Keratinocyte (primary cell): Measurements from ENCODE around the gene PGC. TPM values are rescaled to one million over a fixed set of nuclear protein-coding genes. Genes with fewer than 3 reads are reported as not detected.
A peak's percentile ranks its signal among the peaks of the same experiment; 100 is the strongest.

Experiments used
- DNase-seq: peaks from one replicate; pipeline ENCODE4 v3.0.0-alpha.2; 2011; ENCODE audit warnings: low read depth, missing footprints, low spot score
- FAIRE-seq: peaks from 2 replicates; lab custom pipeline; 2011; peaks lifted over from hg19 to GRCh38; lab: Jason Lieb, UNC
- H2AFZ ChIP-seq: 2 replicates; pipeline ENCODE4 v1.6.0; 2012; ENCODE audit warnings: low read length, control low read depth, inconsistent platforms; ENCODE audit not compliant: control insufficient read depth
- H3K27ac ChIP-seq: 2 replicates; pipeline ENCODE4 v1.5.1; 2011; ENCODE audit warnings: low read length; ENCODE audit not compliant: control insufficient read depth, insufficient read depth
- H3K27me3 ChIP-seq: 3 replicates; pipeline ENCODE4 v1.6.0; 2011; ENCODE audit warnings: low read length; ENCODE audit not compliant: control insufficient read depth, insufficient read depth; ENCODE audit errors: extremely low read depth
- H3K36me3 ChIP-seq, 2 experiments: 2 replicates in 1 of 2; 3 replicates in 1 of 2; pipeline ENCODE4 v1.5.1; 2011; ENCODE audit warnings: low read length in 2 of 2, mild to moderate bottlenecking in 1 of 2; ENCODE audit not compliant: control insufficient read depth in 2 of 2, insufficient read depth in 2 of 2; ENCODE audit errors: extremely low read depth in 1 of 2
- H3K4me1 ChIP-seq: 3 replicates; pipeline ENCODE4 v1.5.1; 2011; ENCODE audit warnings: low read length; ENCODE audit not compliant: control insufficient read depth, insufficient read depth; ENCODE audit errors: extremely low read depth
- H3K4me2 ChIP-seq: 3 replicates; pipeline ENCODE4 v1.6.0; 2011; ENCODE audit warnings: low read depth, low read length; ENCODE audit not compliant: control insufficient read depth, insufficient read depth; ENCODE audit errors: extremely low read depth
- H3K4me3 ChIP-seq, 3 experiments: fragments of 200-600 bp in 1 of 3; sonication (generic) in 1 of 3; 2 replicates in 2 of 3; 3 replicates in 1 of 3; pipeline ENCODE4 v1.5.1; 2011 to 2016; ENCODE audit warnings: low read length in 3 of 3, mild to moderate bottlenecking in 3 of 3, control low read depth in 2 of 3, inconsistent platforms in 1 of 3, low read depth in 1 of 3, mixed read lengths in 1 of 3, mixed run types in 1 of 3, moderate library complexity in 1 of 3; ENCODE audit not compliant: control insufficient read depth in 2 of 3, insufficient read depth in 2 of 3; ENCODE audit errors: extremely low read depth in 1 of 3
- H3K79me2 ChIP-seq: 2 replicates; pipeline ENCODE4 v1.6.0; 2012; ENCODE audit warnings: low read length; ENCODE audit not compliant: control insufficient read depth, insufficient read depth
- H3K9ac ChIP-seq: 3 replicates; pipeline ENCODE4 v1.6.0; 2011; ENCODE audit warnings: low read length; ENCODE audit not compliant: control insufficient read depth, insufficient read depth; ENCODE audit errors: extremely low read depth
- H3K9me1 ChIP-seq: 3 replicates; pipeline ENCODE4 v1.6.0; 2011; ENCODE audit warnings: low read length; ENCODE audit not compliant: control insufficient read depth, insufficient read depth; ENCODE audit errors: extremely low read depth
- H3K9me3 ChIP-seq: 2 replicates; pipeline ENCODE4 v1.5.1; 2012; ENCODE audit warnings: low read depth, low read length; ENCODE audit not compliant: control insufficient read depth
- H4K20me1 ChIP-seq: 3 replicates; pipeline ENCODE4 v1.6.0; 2011; ENCODE audit warnings: low read length; ENCODE audit not compliant: control insufficient read depth, insufficient read depth; ENCODE audit errors: extremely low read depth
- EZH2 ChIP-seq: IDR thresholded peaks from one replicate; pipeline ENCODE4 v1.6.1; 2012; ENCODE audit warnings: inconsistent platforms, mild to moderate bottlenecking, low read length, moderate library complexity
- dilution Hi-C: fragments of 300-500 bp; cut with MboI; formaldehyde crosslinking; loops from one replicate; pipeline ENCODE4 v1.7.0; 2020; ENCODE audit warnings: low sequenced_read_pairs; ENCODE audit not compliant: extremely low pct_ligation_motif_present
- polyA plus RNA-seq, 5 experiments: library from polyadenylated mRNA; depleted of rRNA in 3 of 5; stranded (reverse) in 3 of 5; stranded (forward) in 1 of 5; unstranded in 1 of 5; fragments of >200 nt; gene quantifications; 1 replicate in 1 of 5; 2 replicates in 3 of 5; 3 replicates in 1 of 5; pipeline versions ENCODE4 v1.2.1 to v1.2.3, GENCODE V29; 2011 to 2012; ENCODE audit warnings: missing spikeins in 2 of 5, low read depth in 1 of 5, low replicate concordance in 1 of 5
- TF ChIP-seq, protein P1 (sequence below), 3 experiments: IDR thresholded peaks in 1 of 3; conservative IDR thresholded peaks in 1 of 3; optimal IDR thresholded peaks in 1 of 3; 2 replicates in 2 of 3; 3 replicates in 1 of 3; pipeline versions ENCODE3 to v1.5.1; 2011; ENCODE audit warnings: low read length in 3 of 3, mild to moderate bottlenecking in 3 of 3, moderate library complexity in 2 of 3, control low read depth in 1 of 3, inconsistent platforms in 1 of 3; ENCODE audit not compliant: insufficient read depth in 2 of 3; ENCODE audit errors: extremely low read depth in 1 of 3

PGC gene
- polyA plus RNA-seq, 1 donor (not counting 4 experiments of a cell fraction or from before 2014, with no cell fraction given) = not detected

DNA sequence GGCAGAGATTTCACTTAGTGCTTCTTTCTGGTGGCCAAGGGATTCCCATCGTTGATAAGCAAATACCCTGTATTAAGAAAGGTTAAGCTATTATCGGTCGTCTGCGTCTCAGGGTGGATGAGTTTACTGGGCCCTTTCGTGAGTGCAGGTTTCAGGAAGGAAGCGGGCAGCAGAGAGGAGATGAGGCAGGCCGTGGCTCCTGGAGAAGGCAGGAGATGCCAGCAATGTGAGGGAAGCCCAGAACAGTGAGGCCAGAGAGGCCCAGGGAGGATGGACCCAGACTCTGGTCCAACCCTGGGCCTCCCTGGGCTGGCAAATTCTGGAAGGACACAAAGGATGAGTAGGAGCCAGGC is 23.0 kb downstream of the PGC start:
- H3K9ac ChIP-seq = no peak overlapping the region
- H3K27me3 ChIP-seq = no peaks in the 10 kb centered on the region
- no peaks in the 10 kb centered on the region for H3K9me3 ChIP-seq
- no peak overlapping the region for H3K27ac ChIP-seq
- no peak for DNase-seq
- H2AFZ ChIP-seq = no peak overlapping the region
- no peaks in the 10 kb centered on the region for H3K36me3 ChIP-seq
- peaks cover 22% of the 10 kb centered on the region for H3K4me1 ChIP-seq
- no peak for FAIRE-seq
- H3K4me3 ChIP-seq = no peak overlapping the region
- TF ChIP-seq, protein P1, sequence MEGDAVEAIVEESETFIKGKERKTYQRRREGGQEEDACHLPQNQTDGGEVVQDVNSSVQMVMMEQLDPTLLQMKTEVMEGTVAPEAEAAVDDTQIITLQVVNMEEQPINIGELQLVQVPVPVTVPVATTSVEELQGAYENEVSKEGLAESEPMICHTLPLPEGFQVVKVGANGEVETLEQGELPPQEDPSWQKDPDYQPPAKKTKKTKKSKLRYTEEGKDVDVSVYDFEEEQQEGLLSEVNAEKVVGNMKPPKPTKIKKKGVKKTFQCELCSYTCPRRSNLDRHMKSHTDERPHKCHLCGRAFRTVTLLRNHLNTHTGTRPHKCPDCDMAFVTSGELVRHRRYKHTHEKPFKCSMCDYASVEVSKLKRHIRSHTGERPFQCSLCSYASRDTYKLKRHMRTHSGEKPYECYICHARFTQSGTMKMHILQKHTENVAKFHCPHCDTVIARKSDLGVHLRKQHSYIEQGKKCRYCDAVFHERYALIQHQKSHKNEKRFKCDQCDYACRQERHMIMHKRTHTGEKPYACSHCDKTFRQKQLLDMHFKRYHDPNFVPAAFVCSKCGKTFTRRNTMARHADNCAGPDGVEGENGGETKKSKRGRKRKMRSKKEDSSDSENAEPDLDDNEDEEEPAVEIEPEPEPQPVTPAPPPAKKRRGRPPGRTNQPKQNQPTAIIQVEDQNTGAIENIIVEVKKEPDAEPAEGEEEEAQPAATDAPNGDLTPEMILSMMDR (optimal IDR thresholded peaks at IDR 0.05 in 1 of 3, IDR thresholded peaks at IDR 0.05 in 1 of 3, conservative IDR thresholded peaks at IDR 0.05 in 1 of 3; ENCODE audit: extremely low read depth in 1 of 3, insufficient read depth in 2 of 3, low read length in 3 of 3) = no peak
- no peak for TF ChIP-seq EZH2
- no peak overlapping the region for H3K4me2 ChIP-seq
- no peaks in the 10 kb centered on the region for H3K79me2 ChIP-seq
- no peaks in the 10 kb centered on the region for H3K9me1 ChIP-seq
- no peaks in the 10 kb centered on the region for H4K20me1 ChIP-seq
- dilution Hi-C loops = no loop called here

DNA sequence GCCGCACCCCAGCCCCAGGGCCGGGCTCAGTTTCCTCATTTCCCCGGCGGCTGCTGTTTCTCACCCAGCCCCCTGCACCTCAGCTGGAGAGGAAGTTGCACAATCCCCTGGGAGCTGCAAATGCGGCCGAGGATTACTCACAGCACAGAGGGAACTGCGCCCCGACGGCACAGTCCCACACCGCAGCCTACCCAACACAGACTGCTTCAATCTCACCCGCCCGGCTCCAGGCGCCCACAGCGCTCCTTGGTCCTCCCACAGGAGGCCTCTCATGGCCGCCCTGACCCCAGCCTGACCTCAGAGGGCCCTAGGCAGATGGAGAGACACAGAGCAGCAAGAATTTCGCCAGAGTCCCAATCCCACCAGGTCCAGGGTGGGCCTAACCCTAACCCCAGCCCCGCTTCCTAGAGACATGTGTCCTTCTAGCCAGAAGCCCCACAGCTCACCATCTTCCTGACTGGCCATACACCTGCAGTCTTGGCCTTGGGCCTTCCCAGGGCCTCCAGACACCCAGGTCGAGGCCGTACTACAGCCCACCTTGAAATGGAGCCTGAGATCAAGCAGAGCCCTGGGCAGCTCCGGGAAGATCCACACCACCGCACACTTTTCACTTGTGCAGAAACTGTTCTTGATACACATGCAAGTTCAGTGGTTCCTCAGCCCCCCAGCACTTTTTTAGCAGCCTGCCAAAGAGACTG is 23.5 kb downstream of the PGC start:
- DNase-seq (no peak), FAIRE-seq (peak; percentile 13)
- H3K9me1 ChIP-seq = no peaks in the 10 kb centered on the region
- dilution Hi-C loops = no loop called here
- peak overlapping the region; percentile 56 for H3K4me2 ChIP-seq
- no peaks in the 10 kb centered on the region for H3K79me2 ChIP-seq
- H3K9me3 ChIP-seq = no peaks in the 10 kb centered on the region
- peak overlapping the region; percentile 63 for H3K27ac ChIP-seq
- peaks cover 27% of the 10 kb centered on the region for H3K4me1 ChIP-seq
- H4K20me1 ChIP-seq = no peaks in the 10 kb centered on the region
- H3K4me3 ChIP-seq = peak overlapping the region in 1 of 3 experiments; percentile 38
- no peaks in the 10 kb centered on the region for H3K27me3 ChIP-seq
- H3K9ac ChIP-seq = peak overlapping the region; percentile 64
- peak overlapping the region; percentile 63 for H2AFZ ChIP-seq
- no peak for TF ChIP-seq EZH2
- TF ChIP-seq, protein P1 (optimal IDR thresholded peaks at IDR 0.05 in 1 of 3, IDR thresholded peaks at IDR 0.05 in 1 of 3, conservative IDR thresholded peaks at IDR 0.05 in 1 of 3; ENCODE audit: extremely low read depth in 1 of 3, insufficient read depth in 2 of 3, low read length in 3 of 3) = peak in 1 of 3 experiments; percentile 31
- no peaks in the 10 kb centered on the region for H3K36me3 ChIP-seq
